Measurements from ENCODE around the gene MAST3.
A peak's percentile ranks its signal among the peaks of the same experiment; 100 is the strongest.
"Not testable (repeated sequence)": the region's sequence is repeated elsewhere in the genome, so short reads cannot be mapped to it uniquely, and the experiment has no call there.

The MAST3 gene

GRCh38 chr19:18137657-18138339, 40.2 kb downstream of the MAST3 start:
- DNase-seq (ENCODE audit: low read depth): no peak

- DNase-seq (ENCODE audit: low read depth): no peak
Measured at GRCh38 chr19:18140473-18140872, 42.9 kb downstream of the MAST3 start.

- no peak for DNase-seq (ENCODE audit: low read depth)
Measured at GRCh38 chr19:18141031-18141430, 43.5 kb downstream of the MAST3 start.

GRCh38 chr19:18143902-18144301, 46.3 kb downstream of the MAST3 start:
- no peak for DNase-seq (ENCODE audit: low read depth)

- DNase-seq (ENCODE audit: low read depth): no peak
Measured at GRCh38 chr19:18144361-18144760, 46.8 kb downstream of the MAST3 start.

GRCh38 chr19:18144906-18145305, 47.3 kb downstream of the MAST3 start:
- no peak for DNase-seq (ENCODE audit: low read depth)

- DNase-seq (ENCODE audit: low read depth): no peak
Measured at GRCh38 chr19:18145391-18145999, 47.9 kb downstream of the MAST3 start.

- no peak for DNase-seq (ENCODE audit: low read depth)
Measured at GRCh38 chr19:18147396-18147795, 49.8 kb downstream of the MAST3 start.

- no peak for DNase-seq (ENCODE audit: low read depth)
Measured at GRCh38 chr19:18149596-18149975, 52.0 kb downstream of the MAST3 start.

GRCh38 chr19:18150776-18151624, 53.4 kb downstream of the MAST3 start:
- no peak for DNase-seq (ENCODE audit: low read depth)

GRCh38 chr19:18152442-18152816, 54.9 kb downstream of the MAST3 start:
- DNase-seq (ENCODE audit: low read depth): peak; percentile 96

GRCh38 chr19:18152817-18153555, 55.4 kb downstream of the MAST3 start, which contains the start of gene PIK3R2:
TSS of gene PIK3R2 (plus strand) at chr19:18153163. CDS start at chr19:18155880, 2,717 bp downstream.
- DNase-seq (ENCODE audit: low read depth): peak; percentile 97

GRCh38 chr19:18153556-18154134, 56.1 kb downstream of the MAST3 start:
- DNase-seq (ENCODE audit: low read depth): no peak

- DNase-seq (ENCODE audit: low read depth): no peak
Measured at GRCh38 chr19:18155095-18156087, 57.8 kb downstream of the MAST3 start.

- no peak for DNase-seq (ENCODE audit: low read depth)
Measured at GRCh38 chr19:18156268-18156667, 58.7 kb downstream of the MAST3 start.

- peak; percentile 71 for DNase-seq (ENCODE audit: low read depth)
Measured at GRCh38 chr19:18156841-18157464, 59.4 kb downstream of the MAST3 start.

- no peak for DNase-seq (ENCODE audit: low read depth)
Measured at GRCh38 chr19:18157465-18158063, 60.0 kb downstream of the MAST3 start.

- DNase-seq (ENCODE audit: low read depth): no peak
Measured at GRCh38 chr19:18158467-18158866, 60.9 kb downstream of the MAST3 start.

- not testable (repeated sequence) for DNase-seq (ENCODE audit: low read depth)
Measured at GRCh38 chr19:18159059-18159616, 61.6 kb downstream of the MAST3 start.
